Mucosa of rectum (tissue), 2 donors: Measurements from ENCODE around the gene KLK6.

Experiments
- H3K27ac ChIP-seq, 2 donors: one replicate each; pipeline ENCODE4 v1.7.0; 2013; ENCODE audit warnings: inconsistent platforms in 2 of 2, low read depth in 2 of 2, low read length in 2 of 2
- H3K27me3 ChIP-seq, 2 donors: one replicate each; pipeline ENCODE4 v1.7.0; 2013; ENCODE audit warnings: low read length in 2 of 2; ENCODE audit not compliant: control insufficient read depth in 2 of 2, insufficient read depth in 2 of 2
- H3K36me3 ChIP-seq, 2 donors: one replicate each; pipeline ENCODE4 v1.7.0; 2013; ENCODE audit warnings: low read length in 2 of 2; ENCODE audit not compliant: control insufficient read depth in 2 of 2, insufficient read depth in 2 of 2
- H3K4me1 ChIP-seq, 2 donors: one replicate each; pipeline ENCODE4 v1.7.0; 2013; ENCODE audit warnings: low read length in 2 of 2, mild to moderate bottlenecking in 1 of 2; ENCODE audit not compliant: control insufficient read depth in 2 of 2, insufficient read depth in 2 of 2
- H3K4me3 ChIP-seq, 2 donors: one replicate each; pipeline ENCODE4 v1.7.0; 2013; ENCODE audit warnings: low read length in 2 of 2
- H3K9ac ChIP-seq, 2 donors: one replicate each; pipeline ENCODE4 v1.7.0; 2013; ENCODE audit warnings: low read length in 2 of 2, low read depth in 1 of 2, mild to moderate bottlenecking in 1 of 2
- H3K9me3 ChIP-seq, 2 donors: one replicate each; pipeline ENCODE4 v1.7.0; 2013; ENCODE audit warnings: low read length in 2 of 2; ENCODE audit not compliant: control insufficient read depth in 2 of 2
- donor health status: healthy.
- donor health status: Normal muscosa, but diverticular disease.

KLK6 gene

GRCh38 chr19:50959731-50960500 lies 9.5 kb downstream of the KLK6 start:
- Histone ChIP-seq H3K27ac (no peak overlapping the region), H3K4me3 (no peak overlapping the region)

DNA sequence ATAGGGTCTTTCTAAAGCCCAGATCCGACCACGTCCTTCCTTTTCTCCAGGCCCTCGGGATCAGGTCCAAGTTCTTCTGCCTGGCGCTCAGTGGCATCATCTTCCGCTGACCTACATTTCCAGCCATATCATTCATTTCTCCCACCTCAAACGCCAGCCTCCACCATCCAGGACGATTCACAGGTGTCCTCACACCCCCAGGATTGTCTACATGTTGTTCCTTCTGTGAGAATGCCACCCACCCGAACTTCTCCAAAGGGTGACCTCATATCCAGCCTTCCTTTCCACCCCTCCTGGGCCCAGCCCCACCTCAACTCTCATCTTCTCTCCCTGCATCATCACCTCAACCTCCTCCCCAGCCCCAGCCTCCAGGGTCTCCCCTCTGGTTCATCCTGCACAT lies 11.8 kb downstream of the KLK6 start:
- H3K4me3 ChIP-seq = no peak overlapping the region
- H3K27ac ChIP-seq = no peak overlapping the region
- no peaks in the 10 kb centered on the region for H3K4me1 ChIP-seq
- H3K27me3 ChIP-seq = no peaks in the 10 kb centered on the region
- H3K36me3 ChIP-seq = no peaks in the 10 kb centered on the region
- no peak overlapping the region for H3K9ac ChIP-seq
- H3K9me3 ChIP-seq = no peaks in the 10 kb centered on the region

More at GRCh38 chr19:50959731-50960500, 9.5 kb downstream of the KLK6 start:
- Histone ChIP-seq H3K27me3 (no peaks in the 10 kb centered on the region), H3K9me3 (no peaks in the 10 kb centered on the region), H3K36me3 (no peaks in the 10 kb centered on the region), H3K4me1 (no peaks in the 10 kb centered on the region), H3K9ac (no peak overlapping the region)

DNA sequence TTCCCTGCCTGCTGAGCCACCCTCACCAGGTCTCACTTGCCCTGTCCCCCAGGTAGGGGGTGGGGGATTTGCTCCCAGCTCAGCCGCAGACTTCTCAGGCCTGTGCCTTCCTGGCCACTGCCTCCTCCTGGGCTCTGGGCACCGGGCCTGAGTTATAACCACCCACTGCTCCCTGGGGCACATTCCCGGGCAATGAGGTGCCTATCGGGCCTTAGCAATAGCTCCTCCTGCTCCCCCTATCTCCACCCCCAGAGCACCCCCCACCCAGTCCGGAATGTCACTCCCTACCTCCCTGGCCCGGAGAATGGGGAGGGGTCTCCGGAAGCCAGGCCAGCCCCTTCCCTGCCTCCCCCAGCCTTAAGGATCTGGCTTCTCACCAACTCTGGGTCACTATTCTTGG lies 16.5 kb downstream of the KLK6 start, which contains the start of gene KLK5:
TSS of gene KLK5 (minus strand) at position 129 of the 400 bp plus-strand sequence. CDS start 381 bp downstream, outside the sequence.
- no peaks in the 10 kb centered on the region for H3K4me1 ChIP-seq
- no peak within 1 kb of the TSS for H3K9ac ChIP-seq
- H3K9me3 ChIP-seq = no peaks in the 10 kb centered on the region
- H3K27me3 ChIP-seq = no peaks in the 10 kb centered on the region
- H3K27ac ChIP-seq = no peak within 1 kb of the TSS
- H3K36me3 ChIP-seq = no peaks in the 10 kb centered on the region
- no peak within 1 kb of the TSS for H3K4me3 ChIP-seq

DNA sequence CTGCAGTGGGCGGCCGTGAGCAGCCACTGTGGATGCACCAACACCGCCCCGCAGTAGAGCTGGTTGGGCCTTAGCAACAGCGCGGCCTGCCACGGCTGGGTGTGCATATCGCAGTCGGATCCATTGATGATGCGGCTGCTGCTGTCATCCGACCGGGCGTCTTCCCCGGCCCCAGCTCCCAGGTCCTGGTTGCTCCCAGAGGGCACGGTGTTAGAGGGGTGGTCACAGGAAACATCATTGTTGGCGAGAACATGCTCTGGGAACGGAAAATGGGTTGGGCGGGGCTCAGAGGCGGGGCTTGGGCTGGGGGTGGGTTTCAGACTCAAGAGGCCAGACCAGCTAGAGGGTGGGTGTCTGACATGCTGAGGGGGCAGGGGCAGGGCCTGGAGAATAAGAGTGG lies 19.5 kb downstream of the KLK6 start:
- H3K36me3 ChIP-seq = no peaks in the 10 kb centered on the region
- H3K27me3 ChIP-seq = no peaks in the 10 kb centered on the region
- H3K4me1 ChIP-seq = no peaks in the 10 kb centered on the region
- no peaks in the 10 kb centered on the region for H3K9me3 ChIP-seq
- H3K27ac ChIP-seq = no peak overlapping the region
- H3K4me3 ChIP-seq = no peak overlapping the region
- no peak overlapping the region for H3K9ac ChIP-seq

DNA sequence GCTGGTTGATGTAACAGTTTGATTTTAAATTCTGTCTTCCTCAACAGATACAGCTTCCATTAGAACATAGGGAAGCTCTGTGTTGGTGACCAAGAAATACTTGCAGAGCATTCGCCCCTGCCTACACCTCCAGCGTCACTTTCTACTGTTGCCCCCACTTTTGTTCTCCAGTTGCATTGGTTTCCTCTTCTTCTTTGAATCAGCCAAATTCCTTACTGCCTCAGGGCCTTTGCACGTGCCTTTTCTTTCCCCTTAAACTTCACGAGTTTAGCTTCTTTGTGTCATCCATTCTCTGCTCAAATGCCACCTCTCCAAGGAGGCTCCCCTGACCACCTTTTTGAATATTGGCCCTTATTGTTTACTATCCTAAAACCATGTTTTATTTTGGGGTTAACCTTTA lies 22.3 kb downstream of the KLK6 start:
- H3K4me3 ChIP-seq = no peak overlapping the region
- no peaks in the 10 kb centered on the region for H3K27me3 ChIP-seq
- no peaks in the 10 kb centered on the region for H3K9me3 ChIP-seq

DNA sequence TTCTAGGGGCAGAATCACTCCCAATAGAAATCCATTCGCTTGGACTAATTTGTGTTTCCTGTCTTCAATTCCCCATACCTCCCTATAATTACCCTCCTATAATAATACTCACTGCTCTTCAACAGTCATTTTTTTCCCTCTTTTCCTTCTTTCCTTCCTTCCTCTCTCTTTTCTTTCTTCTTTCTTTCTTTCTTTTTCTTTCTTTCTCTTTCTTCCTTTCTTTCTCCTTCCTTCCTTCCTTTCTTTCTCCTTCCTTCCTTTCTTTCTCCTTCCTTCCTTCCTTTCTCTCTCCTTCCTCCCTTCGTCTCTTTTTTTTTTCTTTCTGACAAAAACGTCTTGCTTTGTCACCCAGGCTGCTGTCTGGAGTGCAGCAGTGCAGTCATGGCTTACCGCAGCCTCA lies 24.6 kb downstream of the KLK6 start:
- H3K9ac ChIP-seq = no peak overlapping the region

More for the DNA sequence above, 22.3 kb downstream of the KLK6 start:
- no peaks in the 10 kb centered on the region for H3K36me3 ChIP-seq
- H3K9ac ChIP-seq = no peak overlapping the region
- H3K27ac ChIP-seq = no peak overlapping the region
- no peaks in the 10 kb centered on the region for H3K4me1 ChIP-seq

DNA sequence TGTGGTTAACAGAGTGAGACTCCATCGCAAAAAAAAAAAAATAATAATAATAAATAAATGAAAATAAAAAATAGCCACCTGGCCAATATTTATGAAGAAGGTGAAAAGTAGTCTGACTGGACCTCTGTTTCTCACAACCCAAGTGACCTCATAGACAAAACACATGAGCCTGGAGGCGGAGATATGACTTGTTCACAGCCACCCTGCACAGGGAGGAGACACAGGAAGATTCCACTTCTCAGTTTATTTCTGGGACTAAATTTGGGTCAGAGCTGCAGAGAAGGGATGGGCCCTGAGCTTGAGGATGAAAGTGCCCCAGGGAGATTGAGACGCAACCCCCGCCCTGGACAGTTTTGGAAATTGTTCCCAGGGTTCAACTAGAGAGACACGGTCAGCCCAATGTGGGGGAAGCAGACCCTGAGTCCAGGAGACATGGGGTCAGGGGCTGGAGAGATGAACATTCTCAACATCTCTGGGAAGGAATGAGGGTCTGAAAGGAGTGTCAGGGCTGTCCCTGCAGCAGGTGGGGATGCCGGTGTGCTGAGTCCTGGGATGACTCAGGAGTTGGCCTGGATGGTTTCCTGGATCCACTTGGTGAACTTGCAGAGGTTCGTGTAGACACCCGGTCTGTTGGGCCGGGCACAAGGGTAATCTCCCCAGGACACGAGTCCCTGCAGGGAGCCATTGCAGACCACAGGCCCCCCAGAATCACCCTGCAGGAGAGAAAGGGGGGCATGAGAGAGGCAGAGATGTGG lies 26.1 kb downstream of the KLK6 start:
- H3K9me3 ChIP-seq = no peaks in the 10 kb centered on the region
- no peaks in the 10 kb centered on the region for H3K4me1 ChIP-seq
- H3K36me3 ChIP-seq = no peaks in the 10 kb centered on the region
- H3K27ac ChIP-seq = no peak overlapping the region
- no peak overlapping the region for H3K9ac ChIP-seq
- H3K4me3 ChIP-seq = no peak overlapping the region
- no peaks in the 10 kb centered on the region for H3K27me3 ChIP-seq

More for the DNA sequence above, 24.6 kb downstream of the KLK6 start:
- H3K4me3 ChIP-seq = no peak overlapping the region
- H3K4me1 ChIP-seq = no peaks in the 10 kb centered on the region
- H3K27ac ChIP-seq = no peak overlapping the region
- H3K27me3 ChIP-seq = no peaks in the 10 kb centered on the region
- no peaks in the 10 kb centered on the region for H3K36me3 ChIP-seq
- no peaks in the 10 kb centered on the region for H3K9me3 ChIP-seq

GRCh38 chr19:50939596-50939995 lies 29.8 kb downstream of the KLK6 start:
- no peak overlapping the region for H3K9ac ChIP-seq

DNA sequence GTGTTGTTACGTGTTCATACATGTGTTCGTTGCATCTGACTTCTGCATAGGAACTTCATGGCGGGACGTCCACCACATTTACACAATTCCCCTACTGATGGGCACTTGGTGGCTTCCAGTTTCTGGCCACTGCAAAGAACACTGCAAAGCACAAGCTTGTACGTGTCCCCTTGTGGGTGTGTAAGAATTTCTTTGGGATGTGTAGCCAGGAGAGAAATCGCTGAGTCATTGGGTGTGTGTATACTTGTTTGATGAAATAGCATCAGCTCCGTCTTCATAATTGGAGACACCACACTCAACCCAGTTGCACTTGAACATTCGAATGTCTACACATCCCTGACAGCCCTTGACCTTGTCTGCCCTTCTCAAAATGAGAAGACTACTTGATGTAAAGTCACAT lies 35.8 kb downstream of the KLK6 start:
- no peaks in the 10 kb centered on the region for H3K9me3 ChIP-seq
- H3K4me1 ChIP-seq = no peaks in the 10 kb centered on the region
- no peak overlapping the region for H3K9ac ChIP-seq
- no peak overlapping the region for H3K27ac ChIP-seq
- no peak overlapping the region for H3K4me3 ChIP-seq
- peaks cover 2 to 9% of the 10 kb centered on the region in 2 donors for H3K27me3 ChIP-seq
- no peaks in the 10 kb centered on the region for H3K36me3 ChIP-seq

More at GRCh38 chr19:50939596-50939995, 29.8 kb downstream of the KLK6 start:
- Histone ChIP-seq H3K27ac (no peak overlapping the region), H3K9me3 (no peaks in the 10 kb centered on the region), H3K4me1 (no peaks in the 10 kb centered on the region), H3K4me3 (no peak overlapping the region), H3K27me3 (no peaks in the 10 kb centered on the region), H3K36me3 (no peaks in the 10 kb centered on the region)

DNA sequence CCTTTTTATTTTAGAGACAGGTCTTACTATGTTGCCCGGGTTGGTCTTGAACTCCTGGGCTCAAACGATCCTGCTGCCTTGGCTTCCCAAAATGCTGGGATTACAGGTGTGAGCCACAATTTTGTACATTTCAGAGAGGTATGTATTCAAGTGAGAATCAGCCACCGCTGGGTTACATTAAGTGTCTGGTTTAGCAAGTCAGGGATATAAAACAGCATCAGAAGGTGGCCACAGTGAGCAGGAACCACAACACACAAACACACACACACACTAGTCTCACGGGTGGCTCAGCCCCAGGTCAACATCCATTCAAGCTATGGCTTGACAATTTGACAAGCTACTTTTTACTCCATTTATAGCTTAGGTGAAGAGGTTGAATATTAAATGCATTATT lies 36.7 kb downstream of the KLK6 start:
- H3K27ac ChIP-seq = no peak overlapping the region
- no peak overlapping the region for H3K9ac ChIP-seq
- H3K9me3 ChIP-seq = no peaks in the 10 kb centered on the region
- H3K4me1 ChIP-seq = no peaks in the 10 kb centered on the region
- H3K4me3 ChIP-seq = no peak overlapping the region
- H3K27me3 ChIP-seq = peaks cover 4 to 9% of the 10 kb centered on the region in 2 donors
- H3K36me3 ChIP-seq = no peaks in the 10 kb centered on the region
